H1 (cell line): ENCODE data around the gene CLEC16A. TPM values are rescaled to one million over a fixed set of nuclear protein-coding genes. Genes with fewer than 3 reads are reported as not detected.

Source experiments
- CTCF ChIA-PET: fragments of 300-600 bp; sonication (Branson Sonifier 250); formaldehyde crosslinking; loops from one replicate; lab custom pipeline; 2021; ENCODE audit not compliant: partially characterized antibody; lab: Charles Lee
- POLR2A ChIA-PET: fragments of 300-600 bp; sonication (Branson Sonifier 250); formaldehyde crosslinking; loops from one replicate; lab custom pipeline; 2021; ENCODE audit warnings: inconsistent platforms; ENCODE audit not compliant: partially characterized antibody; lab: Charles Lee
- DNase-seq, 2 experiments: peaks; one replicate each; pipeline versions ENCODE4 v3.0.0 to v3.0.0-alpha.2; 2010 to 2022; ENCODE audit warnings: low spot score in 2 of 2, low read depth in 1 of 2, mixed read lengths in 1 of 2
- FAIRE-seq: peaks from 2 replicates; lab custom pipeline; 2011; peaks lifted over from hg19 to GRCh38; lab: Jason Lieb, UNC
- H2AFZ ChIP-seq: 2 replicates; pipeline ENCODE4 v1.8.1; 2012; ENCODE audit warnings: low read length, inconsistent platforms
- H2AK5ac ChIP-seq: 2 replicates; pipeline ENCODE4 v1.6.1; 2013; ENCODE audit warnings: low read depth, low read length
- H2BK120ac ChIP-seq: replicated peaks from 2 replicates; pipeline ENCODE3; 2013; ENCODE audit warnings: low read depth, low read length, inconsistent platforms
- H2BK12ac ChIP-seq: 2 replicates; pipeline ENCODE4 v1.6.1; 2013; ENCODE audit warnings: low read depth, low read length
- H2BK15ac ChIP-seq: 2 replicates; pipeline ENCODE4 v1.6.1; 2013; ENCODE audit warnings: low read length
- H2BK20ac ChIP-seq: 2 replicates; pipeline ENCODE4 v1.6.1; 2013; ENCODE audit warnings: low read length
- H2BK5ac ChIP-seq: 2 replicates; pipeline ENCODE4 v1.6.1; 2013; ENCODE audit warnings: low read depth, low read length
- H3K14ac ChIP-seq: 2 replicates; pipeline ENCODE4 v1.6.1; 2013; ENCODE audit warnings: inconsistent platforms; ENCODE audit not compliant: insufficient read length
- H3K18ac ChIP-seq: 2 replicates; pipeline ENCODE4 v1.6.1; 2013; ENCODE audit warnings: low read length; ENCODE audit errors: extremely low read depth
- H3K23ac ChIP-seq: 2 replicates; pipeline ENCODE4 v1.6.1; 2013; ENCODE audit warnings: inconsistent platforms; ENCODE audit not compliant: insufficient read length
- H3K23me2 ChIP-seq: 2 replicates; pipeline ENCODE4 v1.6.1; 2013; ENCODE audit warnings: low read depth, low read length
- H3K27ac ChIP-seq: 2 replicates; pipeline ENCODE4 v1.6.1; 2011; ENCODE audit warnings: low read depth, low read length, inconsistent platforms
- H3K27me3 ChIP-seq, 4 experiments: replicated peaks in 1 of 4; 1 replicate in 1 of 4; 2 replicates in 3 of 4; pipeline versions ENCODE4 v1.6.1 to v1.8.1; 2011 to 2013; ENCODE audit warnings: low read length in 3 of 4, mild to moderate bottlenecking in 3 of 4, inconsistent platforms in 2 of 4, mixed read lengths in 2 of 4, moderate library complexity in 1 of 4; ENCODE audit not compliant: control insufficient read depth in 3 of 4, insufficient read depth in 3 of 4; ENCODE audit errors: extremely low read depth in 1 of 4
- H3K36me3 ChIP-seq, 4 experiments: 2 replicates each; pipeline versions ENCODE4 v1.6.1 to v1.8.1; 2011 to 2013; ENCODE audit warnings: mild to moderate bottlenecking in 4 of 4, low read length in 3 of 4, moderate library complexity in 2 of 4, control low read depth in 1 of 4, inconsistent platforms in 1 of 4; ENCODE audit not compliant: insufficient read depth in 4 of 4, control insufficient read depth in 2 of 4
- H3K4ac ChIP-seq: replicated peaks from 2 replicates; pipeline ENCODE3; 2013; ENCODE audit warnings: low read length, low read depth, mixed read lengths, inconsistent platforms; ENCODE audit not compliant: insufficient read length
- H3K4me1 ChIP-seq, 4 experiments: replicated peaks in 1 of 4; 1 replicate in 1 of 4; 2 replicates in 3 of 4; pipeline versions ENCODE4 v1.6.1 to v1.8.1; 2011 to 2013; ENCODE audit warnings: low read length in 3 of 4, inconsistent platforms in 2 of 4, mixed read lengths in 1 of 4; ENCODE audit not compliant: insufficient read depth in 4 of 4, control insufficient read depth in 3 of 4
- H3K4me2 ChIP-seq, 2 experiments: 2 replicates each; pipeline versions ENCODE4 v1.6.1 to v1.8.1; 2011 to 2013; ENCODE audit warnings: low read depth in 2 of 2, low read length in 2 of 2, control low read depth in 1 of 2, inconsistent platforms in 1 of 2, mild to moderate bottlenecking in 1 of 2; ENCODE audit not compliant: insufficient read depth in 1 of 2
- H3K4me3 ChIP-seq, 4 experiments: fragments of 200-600, 300-600 bp in 1 of 4; sonication (generic), shearing (Covaris generic), sonication (Bioruptor Twin) in 1 of 4; 2 replicates each; pipeline versions ENCODE4 v1.5.1 to v1.8.1; 2011 to 2016; ENCODE audit warnings: low read length in 4 of 4, low read depth in 3 of 4, control low read depth in 2 of 4, inconsistent platforms in 2 of 4, mild to moderate bottlenecking in 2 of 4, mixed read lengths in 1 of 4, moderate library complexity in 1 of 4; ENCODE audit not compliant: insufficient read depth in 2 of 4; ENCODE audit errors: extremely low read depth in 1 of 4
- H3K56ac ChIP-seq: replicated peaks from 2 replicates; pipeline ENCODE3; 2013; ENCODE audit warnings: low read depth, mild to moderate bottlenecking, mixed read lengths, low read length, inconsistent platforms; ENCODE audit not compliant: insufficient read length
- H3K79me1 ChIP-seq: 2 replicates; pipeline ENCODE4 v1.6.1; 2013; ENCODE audit warnings: low read depth, low read length, control low read depth
- H3K79me2 ChIP-seq, 2 experiments: 2 replicates each; pipeline versions ENCODE4 v1.6.1 to v1.8.1; 2012 to 2013; ENCODE audit warnings: low read length in 2 of 2, mild to moderate bottlenecking in 2 of 2, inconsistent platforms in 1 of 2; ENCODE audit not compliant: insufficient read depth in 2 of 2, control insufficient read depth in 1 of 2
- H3K9ac ChIP-seq, 4 experiments: replicated peaks in 1 of 4; 1 replicate in 1 of 4; 2 replicates in 3 of 4; pipeline versions ENCODE4 v1.6.1 to v1.8.1; 2011 to 2013; ENCODE audit warnings: low read depth in 3 of 4, low read length in 3 of 4, control low read depth in 2 of 4, mild to moderate bottlenecking in 2 of 4, moderate library complexity in 2 of 4, inconsistent platforms in 1 of 4; ENCODE audit errors: extremely low read depth in 1 of 4
- H3K9me3 ChIP-seq, 2 experiments: 2 replicates each; pipeline versions ENCODE4 v1.6.1 to v1.8.1; 2012 to 2013; ENCODE audit warnings: mild to moderate bottlenecking in 2 of 2, moderate library complexity in 2 of 2, control low read depth in 1 of 2, inconsistent platforms in 1 of 2, low read depth in 1 of 2, low read length in 1 of 2, mixed read lengths in 1 of 2; ENCODE audit not compliant: insufficient read depth in 2 of 2
- H4K20me1 ChIP-seq, 2 experiments: replicated peaks in 1 of 2; 2 replicates each; pipeline versions ENCODE3 to v1.8.1; 2011 to 2013; ENCODE audit warnings: inconsistent platforms in 2 of 2, low read length in 2 of 2, mild to moderate bottlenecking in 1 of 2; ENCODE audit not compliant: insufficient read depth in 2 of 2, control insufficient read depth in 1 of 2
- H4K5ac ChIP-seq: 2 replicates; pipeline ENCODE4 v1.6.1; 2013; ENCODE audit warnings: low read length, low read depth, mixed read lengths, inconsistent platforms; ENCODE audit not compliant: insufficient read length
- H4K8ac ChIP-seq: 2 replicates; pipeline ENCODE4 v1.8.0; 2013; ENCODE audit warnings: mild to moderate bottlenecking, moderate library complexity, low read length, inconsistent platforms; ENCODE audit not compliant: insufficient read depth; ENCODE audit errors: extremely low read depth
- H4K91ac ChIP-seq: replicated peaks from 2 replicates; pipeline ENCODE3; 2013; ENCODE audit warnings: low read length, mixed read lengths, inconsistent platforms; ENCODE audit not compliant: insufficient read length
- CHD2 ChIP-seq: IDR thresholded peaks from 2 replicates; pipeline ENCODE4 v1.6.1; 2012; ENCODE audit warnings: low read length, improper control_type of control experiment
- HDAC6 ChIP-seq: IDR thresholded peaks from one replicate; pipeline ENCODE4 v1.7.1; 2012; ENCODE audit warnings: low read depth, mild to moderate bottlenecking, inconsistent platforms, low read length, moderate library complexity
- KDM1A ChIP-seq: fragments of 200-600, 300-600 bp; sonication (generic); IDR thresholded peaks from 2 replicates; pipeline ENCODE4 v1.7.1; 2016; ENCODE audit warnings: mild to moderate bottlenecking, low read length, borderline replicate concordance
- PHF8 ChIP-seq: fragments of 200-600 bp; sonication (generic); conservative IDR thresholded peaks from 2 replicates; pipeline ENCODE4 v1.7.1; 2012; ENCODE audit warnings: low read depth, mild to moderate bottlenecking, inconsistent platforms, low read length, moderate library complexity
- SIX5 ChIP-seq: IDR thresholded peaks from 2 replicates; pipeline ENCODE4 v1.6.1; 2011; ENCODE audit warnings: mild to moderate bottlenecking, low read depth, low read length
- SUZ12 ChIP-seq: fragments of 200-600 bp; sonication (generic); IDR thresholded peaks from 2 replicates; pipeline ENCODE4 v1.6.1; 2012; ENCODE audit warnings: mild to moderate bottlenecking, inconsistent platforms, low read length, moderate library complexity, mixed read lengths
- WGBS, 2 experiments: shearing (Covaris generic) in 1 of 2; methylation state at CpG; one replicate each; pipeline versions ENCODE4 v1.1.6 to v1.1.7; 2013 to 2015; ENCODE audit warnings: low lambda C conversion rate in 2 of 2, mixed read lengths in 2 of 2, inconsistent platforms in 1 of 2, low coverage in 1 of 2, missing lambda C conversion rate in 1 of 2; ENCODE audit not compliant: insufficient replicate concordance in 2 of 2, insufficient coverage in 1 of 2, insufficient read length in 1 of 2; ENCODE audit errors: extremely low coverage in 1 of 2, missing lambda C conversion rate in 1 of 2; 5-methylcytosine and 5-hydroxymethylcytosine counted together
- polyA plus RNA-seq, 7 experiments: library from polyadenylated mRNA; depleted of rRNA in 3 of 7; stranded (reverse) in 5 of 7; unstranded in 2 of 7; fragments of >200 nt in 5 of 7; fragments of 200-250 nt in 2 of 7; gene quantifications; 1 replicate in 5 of 7; 2 replicates in 1 of 7; 4 replicates in 1 of 7; pipeline versions ENCODE4 v1.2.1 to v1.2.3, GENCODE V29; 2011 to 2013; ENCODE audit warnings: missing spikeins in 2 of 7, mixed read lengths in 2 of 7
- total RNA-seq: library from RNA; stranded (reverse); fragmentation: NEBNext Ultra II Directional; extraction: Animal tissue kit (Norgen Biotek cat#: 25700); gene quantifications from 2 replicates; pipeline ENCODE4 v1.2.1, GENCODE V29; 2021
- TF ChIP-seq, protein P1 (sequence below): IDR thresholded peaks from 2 replicates; pipeline ENCODE4 v1.6.1; 2011; ENCODE audit warnings: low read length, improper control_type of control experiment
- TF ChIP-seq, protein P2 (sequence below): IDR thresholded peaks from 2 replicates; pipeline ENCODE4 v1.6.1; 2012; ENCODE audit warnings: low read length, inconsistent platforms

The CLEC16A gene
- total and polyA plus RNA-seq, 2 of the 8 experiments (the other 6 are each of a cell fraction or from before 2014, with no cell fraction given), result 7.6 to 19.3 TPM

DNA sequence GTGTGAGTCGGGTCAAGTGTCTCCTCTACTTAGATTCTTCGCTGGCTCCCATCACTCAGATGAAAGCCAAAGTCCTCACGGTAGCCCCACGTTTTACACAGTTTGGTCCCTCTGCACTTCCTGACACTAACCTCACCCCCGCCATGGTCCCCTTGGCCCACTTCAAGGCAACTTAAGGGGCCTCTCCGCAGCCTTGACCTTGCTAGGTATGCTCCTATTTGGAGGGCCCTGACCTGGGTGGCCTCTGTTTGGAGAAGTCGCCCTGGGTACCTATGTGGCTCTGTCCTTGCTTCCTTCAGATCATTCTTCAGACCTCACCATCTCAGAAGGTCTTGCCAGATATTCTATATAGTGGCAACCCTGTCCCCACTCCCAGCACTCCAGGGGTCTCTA is 201.5 kb downstream of the CLEC16A start:
- Histone ChIP-seq H3K9me3 (no peaks in the 10 kb centered on the region), H4K5ac (no peak overlapping the region), H3K4me2 (no peak overlapping the region), H3K9ac (no peak overlapping the region), H3K27ac (no peak overlapping the region), H2BK5ac (no peak overlapping the region), H2BK20ac (no peak overlapping the region), H3K36me3 (no peaks in the 10 kb centered on the region), H2BK120ac (no peak overlapping the region), H3K18ac (no peak overlapping the region), H3K23me2 (peaks cover 3% of the 10 kb centered on the region; the same call in 1 of the 2 replicates), H3K79me2 (no peaks in the 10 kb centered on the region), H2AK5ac (no peak overlapping the region), H3K56ac (no peak overlapping the region), H4K91ac (no peak overlapping the region), H3K4ac (no peak overlapping the region), H3K79me1 (no peaks in the 10 kb centered on the region), H2BK15ac (no peak overlapping the region), H3K4me1 (no peaks in the 10 kb centered on the region; a peak in 1 of 7 replicates), H3K14ac (no peak overlapping the region), H4K20me1 (peaks cover 0 to 2% of the 10 kb centered on the region in 2 experiments), H3K4me3 (no peak overlapping the region), H3K27me3 (no peaks in the 10 kb centered on the region), H3K23ac (no peak overlapping the region), H2AFZ (no peak overlapping the region), H4K8ac (no peak overlapping the region), H2BK12ac (no peak overlapping the region)
- ChIA-PET POLR2A (no interaction called here), CTCF (no interaction called here)
- TF ChIP-seq SUZ12 (no peak), KDM1A (no peak), CHD2 (no peak), HDAC6 (no peak), PHF8 (no peak), SIX5 (no peak)
- TF ChIP-seq, protein P1, sequence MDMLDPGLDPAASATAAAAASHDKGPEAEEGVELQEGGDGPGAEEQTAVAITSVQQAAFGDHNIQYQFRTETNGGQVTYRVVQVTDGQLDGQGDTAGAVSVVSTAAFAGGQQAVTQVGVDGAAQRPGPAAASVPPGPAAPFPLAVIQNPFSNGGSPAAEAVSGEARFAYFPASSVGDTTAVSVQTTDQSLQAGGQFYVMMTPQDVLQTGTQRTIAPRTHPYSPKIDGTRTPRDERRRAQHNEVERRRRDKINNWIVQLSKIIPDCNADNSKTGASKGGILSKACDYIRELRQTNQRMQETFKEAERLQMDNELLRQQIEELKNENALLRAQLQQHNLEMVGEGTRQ, result no peak
- TF ChIP-seq, protein P2, sequence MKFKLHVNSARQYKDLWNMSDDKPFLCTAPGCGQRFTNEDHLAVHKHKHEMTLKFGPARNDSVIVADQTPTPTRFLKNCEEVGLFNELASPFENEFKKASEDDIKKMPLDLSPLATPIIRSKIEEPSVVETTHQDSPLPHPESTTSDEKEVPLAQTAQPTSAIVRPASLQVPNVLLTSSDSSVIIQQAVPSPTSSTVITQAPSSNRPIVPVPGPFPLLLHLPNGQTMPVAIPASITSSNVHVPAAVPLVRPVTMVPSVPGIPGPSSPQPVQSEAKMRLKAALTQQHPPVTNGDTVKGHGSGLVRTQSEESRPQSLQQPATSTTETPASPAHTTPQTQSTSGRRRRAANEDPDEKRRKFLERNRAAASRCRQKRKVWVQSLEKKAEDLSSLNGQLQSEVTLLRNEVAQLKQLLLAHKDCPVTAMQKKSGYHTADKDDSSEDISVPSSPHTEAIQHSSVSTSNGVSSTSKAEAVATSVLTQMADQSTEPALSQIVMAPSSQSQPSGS, result no peak
- 88% methylated on average over 7 of the region's 7 CpGs; no CpG with 5 or more reads in 1 of the 2 experiments for WGBS, 2 experiments
- no peak for FAIRE-seq
- no peak for DNase-seq
